NCI-H82 (cell line): ENCODE results near the gene MMP19.

ENCODE experiments used
- DNase-seq: peaks from one replicate; lab custom pipeline; 2025; lab: John Stamatoyannopoulos, UW

Gene MMP19

GRCh38 chr12:55814257-55814656 is 28.5 kb downstream of the MMP19 start:
- no peak for DNase-seq

- no peak for DNase-seq
These were observed 30.6 kb downstream of the MMP19 start for GRCh38 chr12:55812088-55812487.

- no peak for DNase-seq
These were observed 33.5 kb downstream of the MMP19 start for GRCh38 chr12:55809274-55809673.

- DNase-seq, result no peak
These were observed 35.8 kb downstream of the MMP19 start for GRCh38 chr12:55806982-55807381.

GRCh38 chr12:55797550-55797949 is 45.2 kb downstream of the MMP19 start:
- no peak for DNase-seq

GRCh38 chr12:55797068-55797467 is 45.7 kb downstream of the MMP19 start:
- DNase-seq, result peak; percentile 72

- no peak for DNase-seq
These were observed 46.8 kb downstream of the MMP19 start for GRCh38 chr12:55795950-55796349.

GRCh38 chr12:55789893-55790292 is 52.8 kb downstream of the MMP19 start:
- DNase-seq, result no peak

GRCh38 chr12:55789171-55789570 is 53.6 kb downstream of the MMP19 start:
- DNase-seq, result no peak

- DNase-seq, result no peak
These were observed 54.2 kb downstream of the MMP19 start for GRCh38 chr12:55788546-55788945.
